GM19193 (cell line): Measurements from ENCODE around the gene REM2.

ENCODE experiments used
- POLR2A ChIP-seq: IDR thresholded peaks from 4 replicates; pipeline ENCODE4 v1.6.1; 2011; ENCODE audit not compliant: insufficient read depth, insufficient read length; ENCODE audit errors: extremely low read depth

REM2 gene, protein sequence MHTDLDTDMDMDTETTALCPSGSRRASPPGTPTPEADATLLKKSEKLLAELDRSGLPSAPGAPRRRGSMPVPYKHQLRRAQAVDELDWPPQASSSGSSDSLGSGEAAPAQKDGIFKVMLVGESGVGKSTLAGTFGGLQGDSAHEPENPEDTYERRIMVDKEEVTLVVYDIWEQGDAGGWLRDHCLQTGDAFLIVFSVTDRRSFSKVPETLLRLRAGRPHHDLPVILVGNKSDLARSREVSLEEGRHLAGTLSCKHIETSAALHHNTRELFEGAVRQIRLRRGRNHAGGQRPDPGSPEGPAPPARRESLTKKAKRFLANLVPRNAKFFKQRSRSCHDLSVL

DNA sequence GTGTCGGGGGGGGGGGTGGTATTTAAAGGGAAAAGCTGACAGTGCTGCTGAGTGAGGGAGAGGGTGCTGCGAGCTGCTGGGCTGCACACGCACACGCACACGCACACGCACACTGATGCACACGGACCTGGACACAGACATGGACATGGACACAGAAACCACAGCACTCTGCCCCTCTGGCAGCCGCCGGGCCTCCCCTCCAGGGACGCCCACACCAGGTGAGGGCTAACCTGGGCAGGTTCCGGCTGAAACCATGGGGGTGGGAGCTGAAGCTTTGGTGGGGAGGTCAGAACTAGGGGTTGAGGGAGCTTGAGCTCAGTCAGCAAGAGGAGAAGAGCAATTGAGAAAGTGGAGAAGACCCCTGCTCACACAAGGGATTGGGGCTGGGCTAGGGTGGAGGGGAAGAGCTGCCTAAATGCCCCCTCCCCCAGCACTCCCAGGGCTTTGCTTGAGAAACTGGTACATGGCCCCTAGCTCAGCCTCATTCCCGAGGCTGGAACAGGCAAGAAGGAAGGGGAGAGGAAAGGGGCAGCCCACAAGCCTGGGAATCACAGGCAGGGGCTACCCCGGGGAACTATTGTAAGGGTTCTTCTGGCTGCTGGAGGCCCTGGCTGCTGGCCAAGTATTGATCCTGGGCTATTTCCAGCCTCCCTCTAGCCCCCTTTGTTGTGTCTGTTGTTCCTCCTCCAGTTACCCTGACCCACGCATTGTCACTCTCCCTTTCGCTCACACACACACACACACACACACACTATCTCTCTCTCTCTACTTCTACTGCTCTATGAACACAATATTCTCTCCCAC lies at the start of gene REM2:
Gene REM2 (plus strand): TSS at position 50 of the 804 bp plus-strand sequence. CDS start 66 bp downstream, at position 116.
- no peak for TF ChIP-seq POLR2A

DNA sequence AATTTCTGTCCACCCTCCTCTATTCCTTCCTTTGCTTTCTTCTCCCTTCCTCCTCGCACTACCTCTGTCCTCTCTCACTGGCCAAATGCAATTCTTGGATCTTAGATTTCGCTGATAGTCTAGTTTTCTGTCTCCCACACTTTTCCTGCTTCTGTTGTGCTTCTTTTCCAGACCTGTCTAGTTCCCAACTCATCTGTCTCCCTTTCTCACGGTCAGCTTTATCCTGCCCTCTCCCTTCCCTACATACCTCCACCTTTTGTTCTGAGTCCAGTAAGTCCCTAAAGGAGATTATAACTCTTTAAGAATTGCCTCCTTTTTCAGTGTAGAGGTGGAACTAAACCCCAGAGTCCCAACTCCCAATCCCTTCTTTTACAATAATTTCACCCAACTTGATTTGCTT lies 47.5 kb upstream of the REM2 start:
- TF ChIP-seq POLR2A, result no peak

DNA sequence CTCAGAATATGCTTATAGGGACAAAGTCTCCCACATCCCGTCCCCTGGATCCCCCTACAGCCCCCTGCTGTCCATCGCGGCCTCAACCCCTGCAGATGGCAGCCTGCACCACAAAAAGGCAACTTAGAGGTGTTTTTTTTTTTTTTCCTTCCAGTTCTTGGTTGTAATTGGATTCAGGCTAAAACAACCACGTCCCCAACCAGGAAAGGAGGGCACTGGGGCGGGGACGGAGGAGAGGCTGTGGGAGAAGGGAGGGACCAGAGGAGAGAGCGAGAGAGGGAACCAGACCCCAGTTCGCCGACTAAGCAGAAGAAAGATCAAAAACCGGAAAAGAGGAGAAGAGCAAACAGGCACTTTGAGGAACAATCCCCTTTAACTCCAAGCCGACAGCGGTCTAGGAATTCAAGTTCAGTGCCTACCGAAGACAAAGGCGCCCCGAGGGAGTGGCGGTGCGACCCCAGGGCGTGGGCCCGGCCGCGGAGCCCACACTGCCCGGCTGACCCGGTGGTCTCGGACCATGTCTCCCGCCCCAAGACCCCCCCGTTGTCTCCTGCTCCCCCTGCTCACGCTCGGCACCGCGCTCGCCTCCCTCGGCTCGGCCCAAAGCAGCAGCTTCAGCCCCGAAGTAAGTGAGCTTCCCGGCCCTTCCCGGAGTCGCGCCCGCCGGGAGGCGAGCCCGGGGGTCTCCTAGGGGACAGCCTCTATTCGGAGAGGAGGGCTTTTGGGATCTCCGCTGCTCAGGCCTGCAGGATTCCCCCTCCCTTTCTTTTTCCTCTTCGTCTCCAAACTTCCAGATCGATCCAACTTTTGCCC lies 46.5 kb upstream of the REM2 start, which contains the start of gene MMP14:
Gene MMP14 (plus strand): TSS at position 285 of the 813 bp plus-strand sequence. CDS start 233 bp downstream, at position 518.
- TF ChIP-seq POLR2A, result no peak

DNA sequence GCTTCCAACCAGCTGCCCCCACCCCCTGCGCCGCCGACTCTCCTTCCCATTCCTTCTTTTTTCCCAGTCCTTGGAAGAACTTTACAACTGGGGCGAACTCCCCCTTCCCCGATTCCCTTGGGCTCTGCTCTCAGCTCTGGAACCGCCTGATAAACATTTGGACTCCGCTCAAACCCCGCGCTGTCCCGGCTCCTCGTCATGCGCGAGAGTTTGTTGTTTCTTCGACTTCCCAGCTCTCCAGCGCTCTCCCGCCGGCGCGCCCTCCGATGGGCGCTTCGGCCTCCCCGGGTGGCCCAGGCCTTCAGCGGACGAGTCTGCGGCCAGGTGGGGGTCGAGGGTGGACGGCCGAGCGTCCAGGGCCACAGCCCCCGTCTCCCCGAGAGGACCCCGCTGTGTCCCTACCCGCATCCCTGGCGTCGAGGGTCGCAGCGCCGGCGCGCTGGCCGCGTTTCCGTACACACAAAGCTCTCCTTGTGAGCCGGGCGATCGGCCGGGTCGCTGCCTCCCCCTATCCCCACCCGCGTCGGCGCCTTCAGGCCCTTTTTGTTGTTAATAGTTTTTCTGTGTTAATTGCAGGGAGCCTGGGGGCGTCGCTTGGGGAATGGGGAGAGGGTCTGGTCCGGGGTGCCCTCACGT lies 45.8 kb upstream of the REM2 start:
- TF ChIP-seq POLR2A, result no peak

DNA sequence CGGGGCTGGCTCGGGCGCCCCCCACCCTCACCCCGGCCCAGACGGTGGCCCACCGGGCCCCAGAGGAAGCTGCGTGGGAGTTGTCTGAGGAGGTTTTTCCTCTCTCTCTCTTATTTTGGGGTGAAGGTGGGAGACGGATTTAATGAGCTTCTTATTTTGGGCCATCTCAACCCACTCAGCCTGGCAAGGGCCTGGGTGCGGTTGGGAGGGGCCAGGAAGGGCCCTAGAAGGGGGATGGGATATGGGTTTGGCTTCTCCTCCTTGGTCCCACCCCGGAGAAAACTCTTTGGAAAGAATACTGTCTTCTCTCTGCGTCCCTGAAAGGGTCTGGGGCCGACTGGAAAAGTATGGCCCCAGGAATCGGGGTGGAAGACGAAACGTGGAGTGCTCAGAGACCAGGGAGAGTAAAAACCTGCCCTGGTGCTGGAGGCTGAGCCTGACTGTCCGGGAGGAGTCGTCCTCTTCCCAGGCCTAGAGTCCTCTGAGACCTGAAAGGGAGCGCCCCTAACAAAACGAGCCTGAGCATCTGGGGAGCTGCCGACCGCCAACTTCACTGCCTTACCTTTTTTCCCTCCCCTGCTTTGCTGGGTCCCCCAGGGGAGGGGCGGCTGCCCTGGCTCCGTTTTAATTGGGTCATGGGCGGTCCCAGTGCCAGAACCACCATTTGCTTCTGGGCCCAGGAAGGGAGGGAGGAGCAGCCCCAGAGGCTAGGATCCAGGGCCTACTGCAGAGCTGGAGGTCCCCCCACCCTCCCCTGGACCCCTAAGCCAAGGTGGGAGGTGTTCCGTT lies 45.1 kb upstream of the REM2 start:
- no peak for TF ChIP-seq POLR2A

DNA sequence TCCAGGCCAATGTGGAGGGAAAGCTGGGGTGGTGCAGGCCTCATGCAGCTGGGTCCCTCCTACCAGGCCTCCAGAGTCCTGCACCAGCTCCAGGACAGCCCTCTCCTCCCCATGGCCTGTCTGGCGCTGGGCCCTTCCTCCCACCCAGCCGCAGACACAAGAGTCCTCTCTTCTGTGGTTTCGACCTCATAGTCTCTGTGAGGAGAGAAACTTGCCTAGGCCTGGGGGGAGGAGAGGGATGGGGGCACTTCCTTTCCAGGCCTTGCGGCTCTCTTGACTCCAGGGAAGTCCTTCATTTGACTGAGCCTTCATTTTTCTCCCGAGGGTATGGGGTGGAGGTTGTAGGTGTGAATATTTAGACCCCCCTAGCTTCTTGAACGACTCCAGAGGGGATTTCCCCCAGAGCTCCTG lies 44.4 kb upstream of the REM2 start:
- no peak for TF ChIP-seq POLR2A

DNA sequence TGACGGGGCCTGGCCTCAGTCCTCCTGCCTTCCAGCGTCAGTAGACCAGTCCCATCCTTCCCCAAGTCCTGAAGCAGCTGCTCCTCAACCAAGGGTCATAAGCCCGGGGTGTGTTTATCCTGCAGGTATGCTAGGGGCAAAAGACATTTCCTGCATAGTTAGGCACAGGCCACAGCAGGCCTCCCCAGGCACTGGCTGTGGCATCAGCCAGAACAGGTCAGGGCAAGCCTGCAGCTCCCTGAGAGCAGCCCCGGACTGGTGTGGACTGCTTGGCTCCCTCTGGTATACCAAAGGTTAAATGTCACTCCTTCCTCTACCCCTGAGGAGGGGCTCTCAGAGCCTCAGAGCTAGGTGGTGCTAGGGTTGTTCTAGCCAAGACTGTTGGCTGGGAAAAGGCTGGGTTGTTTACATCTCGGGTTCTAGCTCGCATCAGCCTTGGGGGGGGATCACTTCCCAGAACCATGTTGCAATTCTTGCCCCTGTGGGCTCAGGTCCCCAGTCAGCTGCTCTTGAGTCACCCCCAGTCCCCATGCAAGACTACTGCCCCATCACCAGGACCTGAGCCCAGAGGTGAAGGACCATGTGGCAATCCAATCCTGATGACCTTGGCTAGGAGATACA lies 43.8 kb upstream of the REM2 start:
- TF ChIP-seq POLR2A, result no peak

DNA sequence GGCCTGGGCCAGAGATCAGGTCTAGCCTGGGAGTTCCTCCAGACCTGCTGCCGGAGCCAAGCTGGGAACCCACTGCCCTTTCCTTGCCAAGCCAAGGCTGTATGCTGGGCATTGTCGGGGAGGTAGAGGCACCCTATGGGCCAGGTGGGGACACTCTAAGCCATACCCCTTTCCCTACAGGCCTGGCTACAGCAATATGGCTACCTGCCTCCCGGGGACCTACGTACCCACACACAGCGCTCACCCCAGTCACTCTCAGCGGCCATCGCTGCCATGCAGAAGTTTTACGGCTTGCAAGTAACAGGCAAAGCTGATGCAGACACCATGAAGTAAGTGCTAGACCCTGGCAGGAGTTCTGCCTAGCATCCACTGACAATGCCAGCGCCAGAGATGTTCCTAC lies 41.7 kb upstream of the REM2 start:
- TF ChIP-seq POLR2A, result no peak

DNA sequence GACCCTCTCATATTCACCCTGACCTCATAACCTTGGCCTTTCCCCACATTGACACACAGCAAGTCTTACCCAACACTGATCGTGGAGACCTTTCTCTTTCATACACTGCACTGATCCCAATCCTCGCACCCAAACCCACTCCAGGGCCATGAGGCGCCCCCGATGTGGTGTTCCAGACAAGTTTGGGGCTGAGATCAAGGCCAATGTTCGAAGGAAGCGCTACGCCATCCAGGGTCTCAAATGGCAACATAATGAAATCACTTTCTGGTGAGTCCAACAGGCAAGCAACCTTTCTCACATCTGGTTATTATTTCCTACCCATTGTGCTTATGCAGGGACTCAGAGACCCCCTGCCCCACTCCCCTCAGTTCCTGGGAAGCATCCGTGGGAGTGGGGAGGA lies 41.3 kb upstream of the REM2 start:
- no peak for TF ChIP-seq POLR2A

DNA sequence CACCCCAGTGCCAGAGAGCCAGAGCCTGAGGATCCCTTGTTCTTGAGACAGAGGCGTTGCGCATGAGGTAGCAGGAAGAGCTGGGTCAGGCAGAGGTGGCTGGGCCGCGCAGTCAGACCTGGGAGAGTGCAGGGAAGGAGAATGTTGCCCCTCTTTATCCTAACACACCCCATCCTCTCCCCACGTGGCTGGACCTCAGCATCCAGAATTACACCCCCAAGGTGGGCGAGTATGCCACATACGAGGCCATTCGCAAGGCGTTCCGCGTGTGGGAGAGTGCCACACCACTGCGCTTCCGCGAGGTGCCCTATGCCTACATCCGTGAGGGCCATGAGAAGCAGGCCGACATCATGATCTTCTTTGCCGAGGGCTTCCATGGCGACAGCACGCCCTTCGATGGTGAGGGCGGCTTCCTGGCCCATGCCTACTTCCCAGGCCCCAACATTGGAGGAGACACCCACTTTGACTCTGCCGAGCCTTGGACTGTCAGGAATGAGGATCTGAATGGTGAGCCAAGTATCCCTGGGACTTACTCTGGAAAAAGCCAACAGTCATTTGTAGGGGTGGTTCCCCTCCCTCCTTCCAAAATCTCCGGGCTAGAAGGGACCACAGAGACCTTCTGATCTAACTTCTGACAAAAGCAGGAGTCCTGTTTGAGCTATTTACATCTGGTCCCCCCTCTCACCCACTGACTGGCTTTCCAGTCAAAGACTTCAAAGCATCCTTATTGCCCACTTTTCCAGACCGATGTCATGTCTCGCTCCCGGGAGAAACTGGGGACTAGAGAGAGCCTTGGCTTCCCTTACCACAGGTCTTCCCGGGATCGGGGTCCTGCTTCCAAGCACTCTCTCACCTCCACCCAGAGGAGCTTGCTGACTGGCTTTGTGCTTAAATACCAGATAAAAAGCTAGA lies 40.6 kb upstream of the REM2 start:
- no peak for TF ChIP-seq POLR2A

DNA sequence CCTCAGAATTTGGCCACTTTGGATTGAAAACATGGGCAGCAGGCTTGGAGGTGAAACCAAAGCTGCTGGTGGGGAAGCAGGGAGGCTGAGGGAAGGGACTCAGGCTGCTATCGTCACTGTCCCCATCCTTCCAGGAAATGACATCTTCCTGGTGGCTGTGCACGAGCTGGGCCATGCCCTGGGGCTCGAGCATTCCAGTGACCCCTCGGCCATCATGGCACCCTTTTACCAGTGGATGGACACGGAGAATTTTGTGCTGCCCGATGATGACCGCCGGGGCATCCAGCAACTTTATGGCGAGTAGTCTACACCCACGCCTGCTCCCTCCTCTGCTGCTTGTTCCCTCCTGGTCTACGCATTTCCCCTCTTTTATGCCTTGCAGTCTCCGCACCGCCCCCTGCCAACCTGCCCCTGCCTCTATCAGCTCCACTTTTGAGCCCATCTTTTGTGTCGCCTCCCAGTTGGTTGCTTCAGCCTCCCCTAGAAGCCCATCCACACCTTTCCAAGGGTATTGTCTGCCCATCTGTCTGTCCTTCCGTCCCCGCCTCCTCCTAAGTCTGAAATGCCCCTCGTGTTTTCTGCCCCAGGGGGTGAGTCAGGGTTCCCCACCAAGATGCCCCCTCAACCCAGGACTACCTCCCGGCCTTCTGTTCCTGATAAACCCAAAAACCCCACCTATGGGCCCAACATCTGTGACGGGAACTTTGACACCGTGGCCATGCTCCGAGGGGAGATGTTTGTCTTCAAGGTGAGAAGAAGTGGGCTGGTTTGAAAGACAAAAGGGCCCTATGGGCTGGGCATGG lies 39.7 kb upstream of the REM2 start:
- no peak for TF ChIP-seq POLR2A
